Measurements from ENCODE around the gene NDP.

NDP gene, protein sequence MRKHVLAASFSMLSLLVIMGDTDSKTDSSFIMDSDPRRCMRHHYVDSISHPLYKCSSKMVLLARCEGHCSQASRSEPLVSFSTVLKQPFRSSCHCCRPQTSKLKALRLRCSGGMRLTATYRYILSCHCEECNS

DNA sequence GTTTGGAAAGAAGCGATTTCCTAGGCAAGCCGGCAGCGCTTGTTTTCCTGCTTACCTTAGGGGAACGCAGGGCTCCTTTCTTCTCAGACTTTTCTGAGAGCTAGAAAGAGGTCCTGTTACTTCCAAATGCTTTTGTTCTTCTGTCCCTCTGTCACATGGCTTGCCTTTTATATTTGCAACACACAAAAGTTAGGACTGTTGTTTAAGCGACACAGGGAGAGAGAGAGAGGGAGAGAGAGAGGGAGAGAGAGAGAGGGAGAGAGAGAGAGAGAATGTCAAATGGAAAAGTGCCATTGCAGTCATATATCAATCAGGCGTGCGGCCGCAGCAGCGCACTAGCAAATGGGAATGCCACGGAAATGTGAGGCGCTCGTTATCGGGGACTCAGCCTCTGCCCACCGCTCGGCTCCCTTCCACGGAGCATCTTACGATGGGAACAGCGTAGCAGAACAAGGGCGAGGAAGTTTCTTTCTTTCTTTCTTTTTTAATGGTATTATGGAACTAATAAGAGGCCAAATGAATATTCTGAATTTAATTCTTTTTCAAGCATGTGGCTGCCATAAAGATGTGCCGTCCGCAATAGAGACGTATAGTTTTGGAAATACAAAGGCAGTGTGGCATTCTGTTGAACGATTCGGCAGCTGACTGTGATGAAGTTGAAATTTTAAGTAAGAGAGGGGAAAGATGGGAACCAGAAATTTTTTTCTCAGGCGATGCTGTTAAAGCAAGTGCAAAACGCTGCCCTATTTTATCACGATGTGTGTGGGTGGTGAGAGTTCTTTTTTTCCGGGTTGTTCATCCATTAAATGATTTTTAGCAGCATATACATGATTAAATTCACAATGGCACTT lies at the start of gene NDP:
Gene NDP (minus strand): TSS at position 142 of the 851 bp plus-strand sequence. CDS start 14,745 bp downstream, outside the sequence.
- no peak for DNase-seq (ENCODE audit: low read depth)

DNA sequence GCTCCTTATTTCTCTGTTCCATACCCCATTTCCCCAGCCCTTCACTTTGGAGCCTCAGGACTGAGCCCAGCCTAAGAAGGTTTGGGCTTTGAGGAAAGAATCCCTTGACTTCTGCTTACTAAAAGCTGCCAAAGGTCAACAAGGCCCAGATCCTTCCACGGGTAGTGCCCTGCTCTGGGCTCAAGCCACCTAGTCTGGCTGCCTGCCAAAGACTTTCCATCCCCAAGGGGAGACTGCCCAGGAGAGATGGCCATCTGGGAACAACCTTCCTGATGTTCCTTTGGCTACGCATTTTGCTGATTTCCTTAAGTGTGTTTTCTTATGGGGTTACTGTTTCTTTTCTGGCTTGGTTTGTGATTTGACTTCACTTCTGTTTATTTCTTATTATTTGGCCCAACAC lies 49.8 kb upstream of the NDP start:
- DNase-seq (ENCODE audit: low read depth), result no peak

DNA sequence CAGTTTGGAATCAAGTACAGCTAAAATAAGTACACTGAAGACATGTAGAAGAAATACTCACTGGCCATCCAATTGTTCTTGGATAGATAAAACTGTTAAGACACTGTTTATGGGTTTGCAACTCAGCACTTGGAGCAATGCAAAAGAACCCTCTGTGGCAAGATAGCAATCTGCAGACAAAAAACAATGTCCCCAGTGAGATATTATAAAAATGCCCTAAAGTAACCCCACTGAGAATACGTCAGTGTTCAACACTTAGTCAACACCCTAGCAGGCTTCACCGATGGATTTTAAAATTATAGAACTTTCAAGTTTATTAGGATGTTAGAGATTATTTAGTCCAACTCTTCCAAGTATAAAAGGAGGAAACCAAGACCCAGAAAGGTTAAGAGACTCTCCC lies 47.5 kb upstream of the NDP start:
- DNase-seq (ENCODE audit: low read depth), result no peak

DNA sequence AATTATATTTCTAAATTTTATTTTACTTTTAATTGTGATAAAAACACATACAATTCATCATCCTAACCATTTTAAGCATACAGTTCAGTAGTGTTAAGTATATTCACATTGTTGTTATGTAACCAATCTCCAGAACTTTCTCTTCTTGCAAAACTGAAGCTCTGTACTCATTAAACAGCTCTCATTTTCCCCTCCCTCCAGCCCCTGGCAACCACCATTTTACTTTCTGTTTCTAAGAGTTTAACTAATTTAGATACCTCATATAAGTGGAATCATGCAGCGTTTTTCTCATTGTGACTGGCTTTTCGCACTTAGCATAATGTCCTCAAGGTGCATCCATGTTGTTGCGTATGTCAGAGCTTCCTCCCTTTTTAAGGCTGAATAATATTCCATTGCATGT lies 46.7 kb upstream of the NDP start:
- DNase-seq (ENCODE audit: low read depth), result no peak

DNA sequence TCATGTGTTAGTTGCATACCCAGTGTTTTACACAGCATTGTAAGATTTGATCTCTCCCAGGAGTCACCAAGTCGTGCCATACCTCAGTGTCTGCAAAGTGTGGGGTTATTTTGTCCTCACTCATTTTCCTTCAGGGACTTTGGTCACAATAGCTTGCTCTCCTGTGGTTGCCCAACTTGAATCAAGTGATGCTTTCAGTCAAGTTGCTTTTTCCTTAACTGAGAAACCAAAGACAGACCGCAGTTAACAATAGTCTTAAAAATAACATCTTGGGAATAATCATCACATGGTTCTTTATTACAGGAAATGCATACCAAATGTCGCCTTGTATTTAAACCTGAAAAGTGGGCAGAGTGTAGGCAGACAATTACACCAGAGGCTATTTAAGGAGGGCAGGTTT lies 44.5 kb upstream of the NDP start:
- DNase-seq (ENCODE audit: low read depth), result peak; percentile 1

DNA sequence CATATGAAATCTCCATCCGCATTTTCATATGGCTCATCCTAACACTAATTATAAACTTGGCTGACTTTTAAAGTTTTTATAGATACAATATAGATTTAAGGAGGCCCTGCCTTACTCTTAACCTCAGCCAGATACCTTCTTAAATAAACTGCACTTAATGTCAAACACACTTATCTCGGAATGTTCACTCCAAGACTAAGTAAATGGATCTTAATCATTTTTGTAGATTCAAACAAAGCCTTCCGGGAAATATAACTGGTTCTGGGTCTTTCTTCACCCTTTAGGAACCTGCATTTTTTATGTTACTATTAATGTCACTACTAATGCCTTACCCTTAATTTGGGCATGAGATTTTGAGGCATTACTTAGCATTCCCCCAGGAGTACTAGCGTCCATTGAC lies 43.7 kb upstream of the NDP start:
- no peak for DNase-seq (ENCODE audit: low read depth)

DNA sequence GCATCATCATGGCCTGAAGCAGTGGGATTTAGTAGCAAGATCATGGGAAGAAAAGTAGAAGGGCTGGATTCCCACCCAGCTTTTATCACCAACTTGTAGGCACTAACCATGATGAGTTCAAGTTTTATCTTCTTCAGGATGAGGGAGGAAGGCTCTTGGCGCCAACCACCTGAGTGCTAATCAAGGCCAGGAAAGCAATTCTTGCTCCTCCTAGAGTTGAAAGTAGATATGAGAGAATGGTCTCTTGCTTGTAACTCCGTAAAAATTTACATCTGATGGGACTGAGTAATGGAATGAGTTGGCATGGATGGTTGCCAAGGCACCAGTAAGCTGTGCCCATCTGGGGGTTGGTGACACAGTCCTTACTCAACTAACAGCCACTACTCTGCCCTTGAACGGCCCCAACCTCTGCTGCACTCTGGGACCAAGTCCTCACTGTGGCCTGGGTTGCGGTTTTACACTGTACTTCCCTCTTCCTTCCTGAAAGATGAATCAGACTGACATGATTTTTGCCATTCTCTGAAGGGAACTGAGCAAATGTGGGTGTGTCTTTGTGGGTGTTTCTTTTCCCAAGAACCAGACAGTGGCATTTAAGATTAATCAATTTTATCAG lies 39.4 kb upstream of the NDP start:
- peak; percentile 83 for DNase-seq (ENCODE audit: low read depth)

DNA sequence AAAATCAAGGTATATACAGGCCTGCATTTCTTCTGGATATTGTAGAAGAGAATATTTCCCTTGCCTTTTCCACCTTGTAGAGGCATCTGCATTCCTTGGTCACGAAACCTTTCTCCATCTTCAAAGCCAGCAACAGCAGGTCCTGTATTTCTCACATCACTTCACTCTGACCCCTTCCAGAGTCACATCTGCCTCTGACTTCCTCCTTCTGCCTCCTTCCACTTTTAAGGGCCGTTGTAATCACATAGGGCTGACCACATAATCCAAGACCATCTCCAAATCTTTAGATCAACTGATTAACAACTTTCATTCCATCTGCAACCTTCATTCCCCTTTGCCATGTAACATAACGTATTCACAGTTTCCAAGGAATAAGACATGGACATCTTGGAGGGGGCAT lies 38.3 kb upstream of the NDP start:
- no peak for DNase-seq (ENCODE audit: low read depth)

DNA sequence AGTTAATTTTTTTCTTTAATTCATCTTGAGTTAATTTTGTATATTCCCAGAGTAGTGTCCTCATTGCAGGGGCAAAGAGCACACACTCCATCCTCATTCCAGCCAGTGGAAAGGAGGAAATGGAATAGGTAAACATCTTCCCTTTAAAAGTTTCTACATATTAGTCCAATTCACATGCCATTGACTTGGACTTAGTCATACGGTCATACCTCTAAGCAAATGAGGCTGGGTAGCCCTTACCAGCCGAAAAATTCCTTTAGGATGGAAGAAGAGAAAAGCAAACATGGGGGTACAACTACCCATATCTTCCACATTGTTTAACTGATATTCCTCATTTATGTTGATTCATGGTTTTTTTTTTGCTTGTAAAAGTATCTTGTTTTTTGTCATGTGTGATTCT lies 37.4 kb upstream of the NDP start:
- DNase-seq (ENCODE audit: low read depth), result no peak

DNA sequence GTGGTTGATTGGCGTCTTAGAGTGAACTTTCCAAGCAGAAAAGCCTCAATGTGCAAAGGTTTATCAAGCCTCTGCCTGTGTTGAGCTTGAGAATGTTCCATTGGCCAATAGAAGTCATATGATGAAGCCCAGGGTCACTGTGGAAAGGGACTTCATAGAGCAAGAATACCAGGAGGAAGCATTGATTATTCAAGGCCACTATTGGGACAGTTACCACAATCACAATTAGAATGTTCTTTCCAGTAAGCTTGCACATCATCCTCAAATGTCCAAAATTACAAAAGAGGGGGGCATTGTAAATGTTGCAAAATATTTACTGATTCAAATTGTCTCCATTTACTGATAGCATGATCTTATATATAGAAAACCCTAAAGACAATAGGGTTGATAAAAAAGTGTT lies 32.9 kb upstream of the NDP start:
- DNase-seq (ENCODE audit: low read depth), result no peak

DNA sequence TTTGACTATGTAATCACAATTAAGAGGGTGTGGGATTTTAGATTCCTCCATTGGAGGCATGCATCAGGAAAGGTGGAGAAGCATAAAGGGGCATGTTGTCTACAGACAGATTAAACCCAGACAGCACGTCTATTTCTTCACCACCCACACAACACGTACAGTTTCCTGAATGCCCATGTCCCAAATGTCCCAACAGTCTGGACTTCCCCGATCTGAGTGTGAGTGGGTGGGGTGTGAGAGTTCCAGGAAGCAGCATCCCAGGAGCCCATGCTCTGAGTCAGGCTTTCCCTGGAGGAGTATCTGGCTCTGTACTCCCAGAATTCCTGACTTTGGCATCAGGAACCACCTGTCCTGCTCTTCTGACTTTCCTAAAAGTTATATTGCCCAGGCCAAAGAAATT lies 30.8 kb upstream of the NDP start:
- DNase-seq (ENCODE audit: low read depth), result peak; percentile 1

DNA sequence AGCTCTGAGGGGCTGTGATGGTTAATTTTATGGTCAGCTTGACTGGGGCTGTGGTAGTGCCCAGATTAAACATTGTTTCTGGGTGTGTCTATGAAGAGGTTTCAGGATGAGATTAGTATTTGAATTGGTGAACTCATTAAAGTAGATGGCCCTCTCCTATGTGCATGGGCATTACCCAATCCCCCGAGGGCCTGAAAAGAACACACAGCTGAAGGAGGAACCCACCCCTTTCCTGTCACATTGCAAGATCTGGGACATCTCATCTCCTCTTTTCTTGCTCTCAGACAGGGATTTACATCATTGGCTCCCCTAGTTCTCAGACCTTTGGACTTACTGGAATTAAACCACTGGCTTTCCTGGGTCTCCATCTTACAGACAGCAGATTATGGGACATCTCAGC lies 29.4 kb upstream of the NDP start:
- no peak for DNase-seq (ENCODE audit: low read depth)

DNA sequence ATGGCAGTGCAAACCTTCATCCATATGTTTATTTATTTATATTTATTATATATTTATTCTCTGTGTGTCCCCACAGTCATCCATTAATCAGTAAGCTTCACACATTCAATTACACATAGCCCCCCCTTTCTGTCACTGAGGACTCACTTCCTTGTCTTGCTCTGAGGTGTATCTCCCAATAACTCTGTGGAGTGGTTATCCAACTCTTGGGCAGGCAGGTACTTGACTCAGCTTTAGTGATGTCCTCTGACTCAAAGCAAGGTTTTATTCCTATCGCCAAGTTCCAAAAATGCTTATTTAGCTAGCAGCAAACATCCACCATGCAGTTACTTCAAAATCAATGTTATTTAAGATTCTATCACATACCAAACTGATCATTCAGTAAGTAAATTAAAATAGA lies 25.2 kb upstream of the NDP start:
- no peak for DNase-seq (ENCODE audit: low read depth)

DNA sequence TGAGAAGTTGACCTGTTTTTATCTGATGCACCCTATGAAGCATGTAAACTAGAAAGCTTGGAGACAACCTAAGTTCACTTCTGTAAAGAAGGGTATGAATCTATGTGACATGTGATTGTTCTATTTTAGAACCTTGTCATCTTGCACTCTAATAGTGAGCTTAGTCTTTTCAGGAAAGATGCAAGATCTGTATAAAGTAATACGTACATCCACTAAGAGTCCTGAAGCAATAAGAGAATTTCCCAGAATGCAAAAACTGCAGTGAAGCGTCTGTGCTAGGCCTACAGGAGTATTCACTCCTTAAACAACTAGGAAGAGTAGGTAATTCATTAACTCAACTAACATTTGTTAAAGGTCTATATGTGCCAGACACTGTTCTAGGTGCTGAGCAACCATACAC lies 23.3 kb upstream of the NDP start:
- no peak for DNase-seq (ENCODE audit: low read depth)

DNA sequence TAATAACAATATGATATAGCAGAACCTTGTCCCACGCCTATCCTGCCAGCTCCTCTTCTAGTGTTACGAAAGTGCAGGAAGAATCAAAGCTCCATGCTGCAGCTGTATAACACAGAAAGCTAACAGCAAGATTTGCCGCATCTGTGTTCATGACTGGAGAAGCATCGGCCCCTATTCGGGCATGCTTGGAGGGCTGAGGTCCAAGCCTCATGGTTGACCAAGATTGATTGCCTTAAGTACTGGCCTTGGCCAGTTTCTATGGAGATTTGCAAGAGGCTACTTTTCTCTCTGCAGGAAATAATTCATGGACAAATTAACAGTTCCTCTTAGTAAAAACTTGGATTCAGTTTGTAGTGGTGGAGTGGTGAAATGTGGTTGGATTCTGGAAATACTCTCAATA lies 12.9 kb upstream of the NDP start:
- no peak for DNase-seq (ENCODE audit: low read depth)

DNA sequence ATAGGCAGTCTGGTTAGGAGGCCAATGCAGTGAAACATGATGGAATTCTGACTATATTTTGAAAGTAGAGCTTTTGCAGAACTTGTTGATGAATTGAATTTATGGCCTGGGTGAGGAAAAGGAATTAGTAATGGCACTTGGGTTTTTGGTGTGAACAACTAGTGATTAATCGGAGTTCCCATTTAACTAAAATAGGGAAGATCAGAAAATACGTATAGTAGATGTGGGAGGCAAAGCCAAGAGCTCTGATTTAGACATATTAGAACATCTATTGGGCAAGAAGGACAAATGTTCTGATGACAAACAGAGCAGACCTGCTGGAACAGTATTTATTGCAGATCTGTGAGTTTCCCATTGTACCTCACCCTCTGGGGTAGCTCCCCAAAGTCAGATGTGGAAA lies 12.3 kb upstream of the NDP start:
- DNase-seq (ENCODE audit: low read depth), result no peak

DNA sequence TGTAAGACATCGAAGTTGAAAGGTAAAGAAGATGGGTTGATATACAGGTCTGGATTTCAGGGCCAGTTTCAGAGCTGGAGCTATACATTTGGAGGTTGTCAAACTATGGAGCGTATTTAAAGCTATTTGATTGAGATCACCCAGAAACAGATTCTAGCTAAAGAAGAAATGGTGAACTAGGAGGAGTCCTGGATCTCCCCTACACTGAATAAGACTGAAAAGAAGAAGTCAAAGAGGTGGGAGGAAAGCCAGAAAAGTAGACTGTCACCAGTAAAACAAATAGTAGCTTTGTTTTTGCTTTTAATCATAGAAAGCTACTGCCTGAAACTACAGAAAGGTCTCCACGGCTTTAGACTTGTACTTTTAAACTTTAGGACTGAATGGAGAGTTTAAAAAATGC lies 5.0 kb upstream of the NDP start:
- DNase-seq (ENCODE audit: low read depth), result no peak

DNA sequence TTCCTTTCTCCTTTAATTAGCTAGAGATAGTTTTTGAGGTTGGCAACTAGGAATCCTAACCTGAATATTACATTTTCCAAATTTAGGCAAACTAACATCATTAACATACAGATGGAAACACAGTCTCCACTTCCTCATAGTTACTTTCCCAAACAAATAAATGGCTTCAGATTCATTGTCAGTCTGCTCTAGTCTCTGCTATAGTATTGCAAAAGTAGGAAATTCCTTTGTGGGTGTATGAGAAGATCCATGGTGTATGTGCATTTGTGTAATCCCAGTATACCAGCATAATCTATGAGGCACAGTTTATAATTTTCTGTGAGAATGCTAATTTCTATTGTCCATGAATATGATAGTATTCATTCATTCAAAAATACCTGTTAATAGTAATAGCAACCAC lies 3.0 kb upstream of the NDP start:
- no peak for DNase-seq (ENCODE audit: low read depth)

DNA sequence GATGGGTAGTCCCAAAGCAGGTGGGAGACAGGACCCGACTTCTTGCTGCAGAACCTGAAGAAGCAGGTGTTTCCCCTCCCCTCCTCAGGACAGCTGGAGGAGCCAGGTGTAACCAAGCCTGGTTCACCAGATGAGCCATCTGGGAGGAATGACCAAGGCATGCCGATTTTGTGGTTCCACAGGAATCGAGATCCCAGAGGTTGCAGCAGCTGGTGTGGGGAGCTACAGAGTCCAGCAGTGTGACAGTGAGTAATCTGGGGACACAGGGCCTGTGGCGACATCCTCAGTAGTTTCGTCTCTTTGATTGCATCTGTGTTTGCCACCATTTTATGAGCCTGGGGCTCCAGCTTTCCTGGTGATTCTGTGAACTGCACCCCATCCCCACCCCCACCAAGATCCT lies 2.6 kb upstream of the NDP start:
- DNase-seq (ENCODE audit: low read depth), result no peak

DNA sequence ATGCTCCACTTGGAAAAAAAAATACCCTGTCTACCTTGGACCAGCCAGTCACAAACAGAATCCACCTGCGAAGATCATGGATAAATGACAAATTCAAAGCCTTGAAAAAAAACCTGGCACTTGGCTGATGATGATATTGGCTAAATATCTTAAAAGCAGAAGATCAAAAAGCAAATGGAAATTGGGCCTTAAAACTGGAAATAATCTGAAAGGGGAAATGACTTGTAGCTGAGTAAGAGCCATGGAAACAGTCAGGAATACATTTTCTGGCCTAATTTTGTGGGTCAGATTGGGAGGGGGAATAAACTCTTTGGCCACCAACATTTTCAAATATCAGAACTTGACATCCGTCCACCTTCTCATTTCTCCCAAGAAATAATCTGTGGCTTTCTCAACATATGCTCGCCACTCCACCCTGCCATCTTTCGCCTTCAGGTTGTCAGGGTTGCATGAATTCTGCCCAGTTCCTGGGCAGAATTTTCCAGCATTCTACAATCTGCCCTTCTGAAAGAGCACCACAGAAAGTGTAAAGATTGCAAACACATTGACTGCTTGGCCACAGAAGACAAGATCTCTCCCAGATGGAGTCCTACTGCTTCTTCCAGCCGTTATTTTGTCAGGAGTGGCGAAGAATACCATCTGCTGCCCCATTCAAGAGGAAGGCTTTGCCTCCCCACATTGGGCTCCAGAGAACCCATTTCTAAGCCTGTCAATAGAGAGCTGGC lies 1.7 kb upstream of the NDP start:
- DNase-seq (ENCODE audit: low read depth), result no peak

DNA sequence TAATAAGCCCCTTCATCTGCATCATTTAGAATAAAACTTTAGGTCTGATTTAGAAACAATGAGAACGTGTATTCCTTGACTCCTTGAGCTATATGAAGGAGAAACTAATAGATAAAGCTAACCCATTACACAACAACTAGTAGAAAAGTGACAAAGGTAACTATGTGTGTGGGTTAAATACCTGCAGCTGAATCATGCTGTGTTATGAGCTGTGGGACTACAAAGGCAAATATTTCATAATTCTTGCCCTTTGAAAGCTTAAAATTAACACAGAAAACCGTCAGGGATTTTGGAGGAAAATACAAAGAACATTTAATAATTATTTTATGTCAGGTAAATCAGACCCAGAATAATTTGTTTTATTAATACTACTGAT lies 898 bp upstream of the NDP start:
- no peak for DNase-seq (ENCODE audit: low read depth)

DNA sequence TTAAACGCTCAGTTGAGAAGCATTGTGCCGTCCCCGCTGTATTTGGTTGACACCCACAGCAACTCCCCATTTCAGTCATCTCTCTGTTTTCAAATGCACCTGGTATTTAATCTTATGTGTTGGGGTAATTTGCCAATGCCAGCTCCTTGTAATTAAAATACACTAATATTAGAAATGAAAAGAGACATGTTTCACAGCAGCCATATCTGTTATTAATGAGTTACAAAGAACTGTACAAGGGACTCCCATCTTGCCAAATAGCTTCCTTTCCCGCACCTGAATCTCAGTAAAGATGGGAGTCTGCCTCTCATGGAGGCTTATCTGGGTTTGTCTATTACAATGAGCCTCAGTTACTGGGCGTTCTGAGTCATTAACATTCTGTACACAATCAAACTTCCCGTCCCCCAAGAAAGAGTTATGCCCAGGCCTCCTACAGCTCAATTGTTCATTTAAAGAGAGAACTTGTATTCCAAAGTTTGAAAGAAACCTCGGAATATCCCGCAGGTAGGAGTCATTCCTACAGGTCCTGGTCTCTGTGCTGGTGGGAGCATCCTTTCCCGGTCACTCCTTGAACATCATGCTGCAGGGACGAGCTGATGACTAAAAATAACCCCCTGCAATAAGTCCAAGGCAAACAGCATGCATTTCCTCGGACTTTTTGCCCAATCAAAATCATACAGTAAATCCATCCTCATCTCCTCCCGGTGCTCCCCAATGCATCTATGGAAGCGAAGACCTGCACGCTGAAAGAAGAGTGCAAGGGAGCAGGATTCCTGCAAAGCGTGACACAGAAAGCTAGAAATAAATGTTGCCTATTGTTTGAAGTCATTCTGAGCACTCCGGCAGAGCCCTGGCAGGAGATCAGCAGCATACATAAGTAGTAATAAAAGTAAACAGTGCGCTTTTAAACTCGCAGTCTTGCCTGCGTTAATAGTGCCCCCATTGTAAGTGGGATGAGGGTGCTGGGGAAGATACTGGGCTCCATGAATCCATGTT lies 926 bp downstream of the NDP start:
- DNase-seq (ENCODE audit: low read depth), result peak; percentile 5

Measured in fibroblast of gingiva (primary cell).